Fibroblast of skin of left biceps (primary cell): Measurements from ENCODE around the gene TECTB.
"Not testable (repeated sequence)": the region's sequence is repeated elsewhere in the genome, so short reads cannot be mapped to it uniquely, and the experiment has no call there.

ENCODE experiments used
- DNase-seq, 2 experiments: peaks; one replicate each; pipeline ENCODE4 v3.0.0-alpha.2; 2013; ENCODE audit warnings: low read depth in 2 of 2

Gene TECTB

GRCh38 chr10:112283100-112283499 is at the start of gene TECTB:
TSS of gene TECTB (plus strand) at chr10:112283400. CDS start at chr10:112283735, 335 bp downstream.
- no peak for DNase-seq

DNA sequence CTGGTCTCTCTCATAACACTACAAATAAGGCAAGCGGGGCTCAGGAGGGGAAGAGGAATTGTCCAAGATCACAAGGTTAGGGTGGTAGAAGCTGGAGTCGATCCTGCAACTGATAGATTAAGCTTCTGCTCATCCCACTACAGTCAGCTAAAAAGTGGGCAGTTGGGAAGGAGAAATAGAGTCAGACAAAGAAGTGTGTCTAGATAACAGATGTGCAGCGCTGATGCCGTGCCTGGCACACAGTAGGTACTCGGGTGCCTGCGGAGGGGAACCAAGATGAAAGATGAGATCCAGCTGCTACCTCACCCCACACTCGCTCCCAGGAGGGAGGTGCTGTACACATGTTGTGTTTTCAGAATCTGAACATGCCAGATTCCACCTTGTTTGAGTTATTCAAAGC is 48.1 kb upstream of the TECTB start:
- no peak for DNase-seq

GRCh38 chr10:112235920-112236319 is 47.3 kb upstream of the TECTB start:
- no peak for DNase-seq

DNA sequence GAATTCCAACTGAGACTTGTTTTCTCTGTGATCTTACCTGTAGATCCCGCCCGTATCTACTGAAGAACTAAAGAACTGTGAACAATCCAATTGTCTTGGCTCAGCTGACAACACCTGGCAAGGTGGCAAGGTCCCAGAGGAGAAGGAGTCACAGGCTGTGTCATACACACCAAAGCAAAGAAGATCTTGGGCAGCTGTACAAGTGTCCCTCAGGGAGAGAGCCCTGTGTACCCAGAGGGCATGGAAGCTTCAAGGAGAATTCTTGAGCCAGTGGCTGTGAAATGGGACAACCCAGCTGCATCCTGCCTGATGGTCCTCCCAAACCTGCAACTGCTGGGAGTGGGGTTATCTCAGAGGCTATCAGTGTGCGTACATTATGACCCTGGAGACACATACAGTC is 46.7 kb upstream of the TECTB start:
- no peak for DNase-seq

GRCh38 chr10:112239347-112239746 is 43.9 kb upstream of the TECTB start:
- no peak for DNase-seq

- no peak for DNase-seq
These were observed 42.8 kb upstream of the TECTB start for GRCh38 chr10:112240441-112240840.

GRCh38 chr10:112241651-112242341 is 41.4 kb upstream of the TECTB start:
- no peak for DNase-seq

- no peak for DNase-seq
These were observed 40.4 kb upstream of the TECTB start for GRCh38 chr10:112242769-112243168.

GRCh38 chr10:112243713-112244112 is 39.5 kb upstream of the TECTB start:
- DNase-seq = no peak

- no peak for DNase-seq
These were observed 39.0 kb upstream of the TECTB start for GRCh38 chr10:112244197-112244596.

GRCh38 chr10:112247791-112248190 is 35.4 kb upstream of the TECTB start:
- DNase-seq = no peak

- DNase-seq = no peak
These were observed 34.5 kb upstream of the TECTB start for GRCh38 chr10:112248584-112249295.

GRCh38 chr10:112249722-112250121 is 33.5 kb upstream of the TECTB start:
- DNase-seq = no peak

DNA sequence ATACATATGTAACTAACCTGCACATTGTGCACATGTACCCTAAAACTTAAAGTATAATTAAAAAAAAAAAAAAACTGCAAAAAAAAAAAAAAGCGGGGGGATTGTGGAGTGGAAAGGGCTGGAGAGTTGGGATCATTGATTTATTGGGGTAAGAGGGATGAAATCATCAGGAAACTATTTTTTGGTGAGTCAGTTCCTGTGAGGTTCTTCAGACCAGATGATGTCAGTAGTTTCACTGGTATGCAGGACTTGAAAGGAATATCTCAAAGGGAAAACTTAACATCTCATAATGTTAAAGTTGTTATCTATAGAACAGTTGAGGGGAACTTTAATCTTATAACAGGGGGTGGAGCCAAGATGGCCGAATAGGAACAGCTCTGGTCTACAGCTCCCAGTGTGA is 32.6 kb upstream of the TECTB start:
- no peak for DNase-seq

DNA sequence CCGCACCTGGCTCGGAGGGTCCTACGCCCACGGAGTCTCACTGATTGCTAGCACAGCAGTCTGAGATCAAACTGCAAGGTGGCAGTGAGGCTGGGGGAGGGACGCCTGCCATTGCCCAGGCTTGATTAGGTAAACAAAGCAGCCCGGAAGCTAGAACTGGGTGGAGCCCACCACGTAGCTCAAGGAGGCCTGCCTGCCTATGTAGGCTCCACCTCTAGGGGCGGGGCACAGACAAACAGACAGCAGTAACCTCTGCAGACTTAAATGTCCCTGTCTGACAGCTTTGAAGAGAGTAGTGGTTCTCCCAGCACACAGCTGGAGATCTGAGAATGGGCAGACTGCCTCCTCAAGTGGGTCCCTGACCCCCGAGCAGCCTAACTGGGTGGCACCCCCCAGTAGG is 32.0 kb upstream of the TECTB start:
- DNase-seq = not testable (repeated sequence)

DNA sequence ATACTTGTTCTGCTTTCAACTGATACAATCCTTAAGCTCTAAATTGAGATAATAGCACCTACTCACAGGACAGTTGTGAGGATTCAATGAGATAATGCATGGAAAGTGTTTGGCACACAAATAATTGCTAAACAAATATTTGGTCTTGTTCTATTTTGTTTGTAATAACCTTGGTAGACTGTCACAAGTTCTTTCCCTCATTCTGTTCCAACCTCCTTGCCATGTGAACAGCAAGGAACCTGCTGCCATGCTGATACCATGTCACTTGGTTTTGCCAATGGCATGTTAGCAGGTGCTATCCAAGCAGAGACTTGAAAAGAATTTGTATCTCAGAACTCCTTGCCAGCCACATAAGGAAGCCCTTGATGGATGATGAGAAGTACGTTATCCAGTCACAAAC is 24.8 kb upstream of the TECTB start:
- DNase-seq = no peak

DNA sequence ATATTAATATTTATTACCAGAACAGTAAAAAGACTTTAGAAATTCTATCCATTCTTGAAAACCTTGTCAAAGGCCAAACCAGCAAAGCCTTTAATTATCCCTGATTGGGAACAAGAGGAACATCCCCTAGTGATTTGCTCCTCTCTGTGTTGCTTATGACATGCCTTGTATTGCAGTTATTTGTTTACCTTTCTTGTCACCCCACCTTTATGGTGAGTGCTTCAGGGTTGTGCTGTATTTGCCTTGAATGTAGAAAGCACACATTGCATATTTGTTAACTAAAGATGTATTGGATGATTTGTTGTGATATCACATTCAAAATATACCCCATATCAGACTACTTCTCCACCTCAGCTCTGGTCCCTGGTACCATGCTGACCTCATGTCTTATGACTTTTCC is 23.5 kb upstream of the TECTB start:
- DNase-seq = no peak

DNA sequence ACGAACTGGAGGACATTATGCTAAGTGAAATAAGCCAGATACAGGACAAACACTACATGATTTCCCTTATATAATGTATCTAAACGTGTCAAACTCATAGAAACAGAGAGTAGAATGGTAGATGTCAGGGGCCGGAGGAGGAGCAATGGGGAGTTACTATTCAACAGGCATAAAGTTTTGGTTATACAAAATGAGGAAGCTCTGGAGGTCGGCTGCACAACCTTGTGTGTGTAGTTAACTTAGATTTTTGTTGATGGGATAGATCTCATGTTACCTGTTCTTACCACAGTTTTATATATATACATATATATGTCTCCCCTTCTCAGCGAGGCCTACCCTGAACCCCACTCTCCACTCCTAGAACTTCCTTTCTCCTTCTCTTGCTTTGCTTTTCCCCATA is 22.4 kb upstream of the TECTB start:
- no peak for DNase-seq

DNA sequence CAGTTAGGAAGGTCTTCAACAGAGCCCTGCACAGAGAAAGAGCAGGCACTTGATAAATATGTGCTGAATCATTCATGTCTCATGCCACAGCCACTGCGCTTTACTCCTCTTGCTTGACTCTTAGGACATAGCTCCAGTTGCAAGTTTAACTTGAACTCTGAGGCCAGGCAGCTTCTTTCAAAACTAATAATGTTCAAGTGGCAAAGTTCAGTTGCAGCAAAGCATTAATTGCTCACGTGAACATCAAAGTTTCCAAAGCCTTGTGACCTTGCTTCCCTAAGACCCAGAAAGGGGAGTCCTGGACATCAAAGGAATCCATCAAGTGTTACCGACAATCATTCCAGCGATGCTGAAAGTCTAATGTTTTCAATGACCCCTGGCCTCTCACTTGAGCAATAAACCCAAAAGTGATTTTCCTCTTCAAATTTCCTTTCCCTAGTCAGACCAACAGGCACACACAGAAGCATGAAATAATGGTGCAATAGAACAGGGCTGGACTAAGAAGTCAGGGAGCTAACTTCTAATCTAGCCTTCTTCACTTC is 21.8 kb upstream of the TECTB start:
- no peak for DNase-seq

- no peak for DNase-seq
These were observed 20.7 kb upstream of the TECTB start for GRCh38 chr10:112262546-112262945.

- DNase-seq = no peak
These were observed 17.5 kb upstream of the TECTB start for GRCh38 chr10:112265745-112266144.

DNA sequence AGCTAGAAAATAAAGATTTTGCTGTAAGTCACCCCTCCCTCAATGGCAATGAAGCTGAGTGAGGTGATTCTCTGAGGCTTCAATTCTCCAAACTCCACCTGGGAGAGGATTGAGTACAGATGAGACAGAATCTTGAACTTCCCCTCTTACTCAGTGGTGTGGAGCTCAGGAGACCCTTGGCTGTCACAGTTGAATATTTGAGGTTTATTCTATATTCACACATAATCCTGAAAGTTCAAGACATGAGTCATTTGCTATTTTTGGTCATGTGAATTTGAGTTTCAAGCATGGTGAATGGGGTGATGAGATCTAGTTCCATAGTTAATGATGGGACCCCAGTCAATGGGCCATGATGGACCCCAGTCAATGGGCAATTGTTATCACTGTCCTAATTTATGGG is 13.9 kb upstream of the TECTB start:
- DNase-seq = no peak

DNA sequence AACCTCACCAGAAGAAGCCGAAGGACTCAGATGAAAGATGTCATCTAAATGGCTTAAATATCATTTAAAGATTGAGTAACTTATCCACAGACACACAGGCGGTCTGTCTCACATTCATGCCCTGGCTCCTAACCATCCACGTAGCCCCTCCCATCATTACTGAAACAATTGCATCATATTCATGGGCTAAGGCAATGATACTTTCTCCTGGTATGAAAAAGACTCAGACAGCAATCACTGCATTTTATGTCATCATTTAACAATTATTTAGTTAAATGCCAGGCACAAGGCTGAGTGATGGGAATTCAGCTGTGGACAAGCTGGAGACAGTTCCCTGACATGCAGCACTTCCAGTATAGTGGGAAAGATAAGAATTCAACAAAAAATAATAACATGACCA is 11.2 kb upstream of the TECTB start:
- peak; percentile 76 for DNase-seq
